GM21737 (cell line): ENCODE measurements around the gene PES1.
A peak's percentile ranks its signal among the peaks of the same experiment; 100 is the strongest.
"Not testable (repeated sequence)": the region's sequence is repeated elsewhere in the genome, so short reads cannot be mapped to it uniquely, and the experiment has no call there.

Experiments used
- ATAC-seq: cut with Tn5 transposase; IDR thresholded peaks from one replicate; pipeline ENCODE4 v1.9.1; 2021; ENCODE audit warnings: mild to moderate bottlenecking, moderate library complexity; ENCODE audit not compliant: unreplicated experiment

The PES1 gene

GRCh38 chr22:30591588-30592359, at the start of gene PES1:
TSS of gene PES1 (minus strand) at chr22:30591910. CDS start at chr22:30591833, 77 bp downstream.
- peak; percentile 95 for ATAC-seq

- no peak for ATAC-seq
Observed at GRCh38 chr22:30640839-30641430, 49.2 kb upstream of the PES1 start.

DNA sequence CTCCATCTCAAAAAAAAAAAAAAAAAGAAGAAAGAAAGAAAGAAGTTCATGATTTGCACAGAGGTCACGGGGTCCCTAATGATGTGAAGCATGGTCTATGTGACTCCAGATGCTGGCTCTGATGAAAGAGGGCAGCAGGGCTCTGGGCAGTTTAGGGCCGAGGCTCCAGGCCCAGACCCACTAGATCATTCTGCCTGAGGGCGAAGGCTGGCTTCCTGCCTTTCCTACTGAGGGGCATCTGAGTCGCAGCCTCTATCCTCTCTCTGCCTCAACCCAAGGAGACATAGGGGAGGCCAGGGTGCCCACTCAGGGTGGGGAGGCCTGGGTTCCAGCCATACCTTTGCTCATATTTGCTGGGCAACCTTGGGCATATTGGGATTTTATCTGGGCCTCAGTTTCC, 48.7 kb upstream of the PES1 start:
- ATAC-seq = no peak

DNA sequence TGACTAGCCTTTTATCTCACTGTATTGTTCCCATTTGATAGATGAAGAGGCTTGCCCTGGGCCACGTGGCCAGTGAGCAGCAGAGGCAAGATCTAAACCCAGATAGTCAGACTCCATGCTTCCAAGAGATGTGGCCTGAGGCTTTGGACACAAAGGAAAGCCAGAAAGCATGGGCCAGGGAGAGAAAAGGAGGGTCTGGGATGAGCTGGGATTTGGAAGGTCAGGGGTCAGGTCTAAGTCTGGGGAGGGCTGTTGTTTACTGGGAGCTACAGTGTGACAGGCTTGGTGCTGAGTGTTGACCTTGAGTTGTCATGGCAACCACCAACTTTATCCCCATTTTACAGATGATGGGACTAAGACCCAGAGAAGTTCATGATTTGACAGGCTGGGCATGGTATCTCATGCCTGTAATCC, 46.0 kb upstream of the PES1 start:
- ATAC-seq = no peak

DNA sequence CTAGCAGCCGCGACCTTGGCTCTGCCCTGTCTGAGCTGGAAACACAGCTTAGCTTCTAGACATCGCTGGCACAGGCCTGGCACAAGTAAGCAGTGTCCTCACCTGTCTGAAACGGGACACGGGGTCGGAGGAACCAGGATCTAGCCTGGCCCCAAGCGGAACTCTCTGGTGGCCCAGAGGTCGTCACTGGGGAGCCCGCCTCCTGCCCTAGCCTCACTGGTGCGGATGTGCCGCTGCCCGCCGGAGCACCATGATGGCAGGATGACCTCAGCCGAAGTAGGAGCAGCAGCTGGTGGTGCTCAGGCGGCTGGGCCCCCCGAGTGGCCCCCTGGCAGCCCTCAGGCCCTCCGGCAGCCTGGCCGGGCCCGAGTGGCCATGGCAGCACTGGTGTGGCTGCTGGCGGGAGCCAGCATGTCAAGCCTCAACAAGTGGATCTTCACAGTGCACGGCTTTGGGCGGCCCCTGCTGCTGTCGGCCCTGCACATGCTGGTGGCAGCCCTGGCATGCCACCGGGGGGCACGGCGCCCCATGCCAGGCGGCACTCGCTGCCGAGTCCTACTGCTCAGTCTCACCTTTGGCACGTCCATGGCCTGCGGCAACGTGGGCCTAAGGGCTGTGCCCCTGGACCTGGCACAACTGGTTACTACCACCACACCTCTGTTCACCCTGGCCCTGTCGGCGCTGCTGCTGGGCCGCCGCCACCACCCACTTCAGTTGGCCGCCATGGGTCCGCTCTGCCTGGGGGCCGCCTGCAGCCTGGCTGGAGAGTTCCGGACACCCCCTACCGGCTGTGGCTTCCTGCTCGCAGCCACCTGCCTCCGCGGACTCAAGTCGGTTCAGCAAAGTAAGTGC, 44.7 kb upstream of the PES1 start:
- no peak for ATAC-seq

GRCh38 chr22:30635273-30636225, 43.8 kb upstream of the PES1 start, which contains the start of gene SLC35E4:
TSS of gene SLC35E4 (plus strand) at chr22:30635781. CDS start at chr22:30636451, 670 bp downstream.
- peak; percentile 57 for ATAC-seq

DNA sequence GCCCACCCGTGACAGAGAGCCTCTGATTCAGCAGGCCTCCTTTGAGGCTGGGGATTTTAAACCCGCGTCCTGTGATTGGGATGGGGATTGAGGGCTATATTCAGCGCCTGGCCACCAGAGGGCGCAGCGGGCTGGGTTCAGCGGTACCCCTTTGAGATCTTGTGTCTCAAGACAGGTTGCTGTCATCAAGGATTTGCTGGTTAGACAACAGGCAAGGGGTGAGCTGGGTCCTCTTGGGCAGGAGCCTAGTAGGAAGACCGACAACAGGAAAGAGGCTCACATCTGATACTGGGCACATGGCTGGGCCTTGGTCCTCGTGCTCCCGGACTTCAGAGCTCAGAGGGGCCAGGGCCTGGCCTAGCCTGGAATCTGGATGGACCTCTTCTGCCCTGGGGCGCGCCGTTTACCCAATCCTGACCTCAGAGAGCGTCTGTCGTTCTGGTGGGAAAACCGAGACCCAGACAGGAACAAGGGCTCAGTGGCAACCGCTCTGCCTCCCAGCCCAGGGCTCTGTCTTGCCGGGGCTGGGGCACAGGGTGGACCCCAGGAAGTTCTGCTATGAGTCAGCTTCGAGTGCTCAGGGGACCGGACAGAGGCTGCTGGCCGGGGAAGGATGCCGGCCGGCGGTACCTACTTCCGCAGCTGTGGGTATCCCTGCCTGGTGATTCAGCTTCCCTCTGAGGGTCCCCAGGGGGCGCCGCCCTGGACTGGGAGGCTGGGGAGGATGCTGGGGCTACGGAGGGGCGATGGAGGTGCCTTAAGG, 42.9 kb upstream of the PES1 start:
- peak; percentile 59 for ATAC-seq

- not testable (repeated sequence) for ATAC-seq
Observed at GRCh38 chr22:30631469-30631868, 39.8 kb upstream of the PES1 start.

DNA sequence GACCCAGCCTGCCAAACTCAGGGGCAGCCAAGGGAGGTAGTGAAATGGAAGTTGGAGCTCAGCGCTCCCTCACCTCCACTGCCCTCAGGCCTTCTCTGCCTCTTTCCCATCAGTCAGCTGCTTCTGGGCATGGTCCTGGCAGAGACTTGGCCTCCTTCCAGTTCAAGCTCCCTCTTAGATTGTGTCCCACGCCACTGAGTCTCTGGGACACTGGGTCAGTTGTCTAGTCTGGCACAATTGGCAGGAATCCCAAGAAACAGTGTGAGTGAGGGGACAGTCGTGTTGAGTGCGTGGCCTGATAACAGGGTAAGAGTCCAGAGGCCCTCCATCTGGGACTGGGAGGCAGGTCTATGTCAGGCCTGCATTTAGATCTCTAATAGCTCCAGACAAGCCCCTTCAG, 36.8 kb upstream of the PES1 start:
- no peak for ATAC-seq

- no peak for ATAC-seq
Observed at GRCh38 chr22:30627471-30627870, 35.8 kb upstream of the PES1 start.

DNA sequence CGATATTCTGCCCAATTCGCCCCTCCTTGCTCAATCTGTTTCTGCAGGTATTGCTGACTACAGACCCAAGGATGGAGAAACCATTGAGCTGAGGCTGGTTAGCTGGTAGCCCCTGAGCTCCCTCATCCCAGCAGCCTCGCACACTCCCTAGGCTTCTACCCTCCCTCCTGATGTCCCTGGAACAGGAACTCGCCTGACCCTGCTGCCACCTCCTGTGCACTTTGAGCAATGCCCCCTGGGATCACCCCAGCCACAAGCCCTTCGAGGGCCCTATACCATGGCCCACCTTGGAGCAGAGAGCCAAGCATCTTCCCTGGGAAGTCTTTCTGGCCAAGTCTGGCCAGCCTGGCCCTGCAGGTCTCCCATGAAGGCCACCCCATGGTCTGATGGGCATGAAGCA, 34.7 kb upstream of the PES1 start:
- ATAC-seq = no peak

GRCh38 chr22:30619909-30620308, 28.2 kb upstream of the PES1 start:
- not testable (repeated sequence) for ATAC-seq

DNA sequence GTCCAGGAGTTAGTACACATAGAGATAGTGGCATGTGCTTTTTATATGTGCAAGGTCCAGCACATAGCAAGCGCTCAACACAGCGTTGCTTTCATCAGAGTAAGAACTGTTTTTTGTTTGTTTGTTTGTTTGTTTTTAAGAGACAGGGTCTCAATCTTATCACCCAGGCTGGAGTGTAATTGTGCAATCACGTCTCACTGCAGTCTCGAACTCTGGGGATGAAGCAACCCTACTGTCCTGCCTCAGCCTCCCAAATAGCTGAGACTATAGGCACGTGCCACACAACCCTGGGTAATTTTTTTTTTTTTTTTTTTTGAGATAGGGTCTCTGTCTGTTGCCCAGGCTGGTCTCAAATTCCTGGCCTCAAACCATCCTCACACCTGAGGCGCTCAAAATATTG, 26.1 kb upstream of the PES1 start:
- no peak for ATAC-seq

- no peak for ATAC-seq
Observed at GRCh38 chr22:30615543-30615954, 23.8 kb upstream of the PES1 start.

DNA sequence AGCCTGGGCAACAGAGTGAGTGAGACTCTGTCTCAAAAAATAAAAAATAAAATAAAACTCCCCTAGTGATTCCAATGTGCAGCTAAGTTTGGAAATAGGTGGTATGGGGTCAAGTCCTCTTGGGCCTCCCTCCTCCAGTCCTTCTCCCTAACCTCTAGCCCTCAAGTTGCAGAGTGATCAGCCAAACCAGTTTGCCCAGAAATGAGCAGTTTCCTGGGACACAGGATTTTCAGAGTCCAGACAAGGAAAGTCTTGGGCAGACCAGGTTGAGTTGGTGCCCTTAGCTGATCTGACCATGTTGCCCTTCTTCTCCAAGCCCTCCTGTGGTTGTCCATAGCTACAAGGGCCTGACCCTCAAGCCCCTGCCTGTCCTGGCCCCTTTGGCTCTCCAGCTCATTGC, 23.2 kb upstream of the PES1 start:
- no peak for ATAC-seq

GRCh38 chr22:30614268-30614667, 22.6 kb upstream of the PES1 start:
- ATAC-seq = no peak

- ATAC-seq = no peak
Observed at GRCh38 chr22:30612789-30613188, 21.1 kb upstream of the PES1 start.

DNA sequence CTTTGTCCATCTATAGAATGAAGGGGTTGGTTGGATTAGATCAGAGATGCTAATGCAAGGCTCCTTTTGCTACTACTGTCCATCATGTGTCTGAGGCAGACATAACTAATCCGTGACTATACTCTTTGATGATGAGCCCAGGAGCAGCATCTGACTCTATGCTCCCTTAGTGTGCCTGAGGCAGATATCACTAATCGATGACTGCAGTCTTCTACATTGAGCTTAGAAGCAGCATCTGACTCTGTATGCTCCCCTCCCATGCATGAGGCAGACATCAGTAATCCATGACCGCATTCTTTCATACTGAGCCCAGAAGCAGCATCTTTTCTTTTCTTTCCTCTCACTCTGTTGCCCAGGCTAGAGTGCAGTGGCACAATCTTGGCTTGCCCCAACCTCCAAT, 19.5 kb upstream of the PES1 start:
- no peak for ATAC-seq

DNA sequence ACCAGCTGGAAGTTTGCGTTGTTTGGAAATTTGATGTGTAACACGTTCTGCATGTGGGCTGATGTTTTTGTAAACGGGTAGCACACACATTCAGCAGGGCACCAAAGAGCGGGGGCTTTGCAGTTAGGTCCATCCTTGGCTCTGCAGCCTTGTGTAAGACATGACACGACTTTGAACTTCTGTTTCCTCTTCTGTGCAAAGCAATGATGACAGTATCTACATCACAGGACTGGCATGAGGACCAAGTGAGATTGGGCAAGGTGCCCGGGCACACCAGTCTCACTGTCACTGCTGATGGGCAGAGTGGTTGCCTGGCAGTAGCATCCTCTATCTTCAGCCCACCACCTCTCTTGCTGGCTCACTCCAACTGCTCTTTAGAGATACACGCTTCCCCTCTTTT, 18.6 kb upstream of the PES1 start:
- ATAC-seq = no peak
